Mammary epithelial cell (primary cell): ENCODE measurements around the gene GSG1.

Source experiments
- CTCF ChIP-seq, 2 donors: IDR thresholded peaks in 1 of 2; conservative IDR thresholded peaks in 1 of 2; 2 replicates each; pipeline ENCODE4 v1.5.1; 2011 to 2012; ENCODE audit warnings: inconsistent platforms in 2 of 2, low read length in 2 of 2, mild to moderate bottlenecking in 2 of 2, control low read depth in 1 of 2, low read depth in 1 of 2; ENCODE audit not compliant: insufficient read depth in 1 of 2; ENCODE audit errors: extremely low read depth in 1 of 2
- EZH2 ChIP-seq: IDR thresholded peaks from 2 replicates; pipeline ENCODE4 v1.6.1; 2012; ENCODE audit warnings: low read length, inconsistent platforms, borderline replicate concordance

DNA sequence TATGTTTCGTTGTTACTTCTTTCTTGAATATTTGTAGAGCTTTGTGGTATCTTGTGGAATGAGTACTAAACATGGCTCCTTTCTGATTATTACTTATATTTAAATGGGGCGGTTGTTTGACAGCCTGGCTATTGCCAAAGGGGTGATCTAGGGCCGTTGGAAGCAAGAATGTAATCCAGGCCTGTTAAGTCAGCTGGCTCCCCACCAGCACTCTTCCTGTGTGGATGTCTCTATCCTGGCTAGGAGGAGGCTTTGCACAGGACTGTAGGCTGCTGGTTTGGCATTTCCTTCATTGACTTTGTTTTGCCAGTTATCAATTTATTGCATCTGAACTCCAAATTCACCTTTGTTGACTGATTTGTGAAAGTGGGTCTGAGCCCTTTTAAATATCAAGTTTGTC lies 53.7 kb downstream of the GSG1 start:
- TF ChIP-seq EZH2 (no peak), CTCF (conservative IDR thresholded peaks at IDR 0.05 in 1 of 2, IDR thresholded peaks at IDR 0.05 in 1 of 2; ENCODE audit: extremely low read depth in 1 of 2, insufficient read depth in 1 of 2, low read depth in 1 of 2, low read length in 2 of 2) (no peak)
